ENCODE measurements around the gene RPS19.

The RPS19 gene

GRCh38 chr19:41907994-41908615 is 48.0 kb downstream of the RPS19 start:
- H3K4me3 ChIP-seq (ENCODE audit: control insufficient read depth, low read depth, low read length), result no peak overlapping the region
- no peak for TF ChIP-seq CTCF (conservative IDR thresholded peaks at IDR 0.05; ENCODE audit: control insufficient read depth, insufficient read depth, low read depth, low read length)
- no peak for DNase-seq (ENCODE audit: low read depth)

- H3K4me3 ChIP-seq (ENCODE audit: control insufficient read depth, low read depth, low read length), result no peak overlapping the region
- DNase-seq (ENCODE audit: low read depth), result no peak
- no peak for TF ChIP-seq CTCF (conservative IDR thresholded peaks at IDR 0.05; ENCODE audit: control insufficient read depth, insufficient read depth, low read depth, low read length)
Measured at GRCh38 chr19:41908724-41909464, 48.8 kb downstream of the RPS19 start.

GRCh38 chr19:41909706-41910105 is 49.7 kb downstream of the RPS19 start:
- DNase-seq (ENCODE audit: low read depth), result no peak
- no peak for TF ChIP-seq CTCF (conservative IDR thresholded peaks at IDR 0.05; ENCODE audit: control insufficient read depth, insufficient read depth, low read depth, low read length)
- no peak overlapping the region for H3K4me3 ChIP-seq (ENCODE audit: control insufficient read depth, low read depth, low read length)

GRCh38 chr19:41910240-41910991 is 50.4 kb downstream of the RPS19 start:
- H3K4me3 ChIP-seq (ENCODE audit: control insufficient read depth, low read depth, low read length), result no peak overlapping the region
- DNase-seq (ENCODE audit: low read depth), result no peak
- no peak for TF ChIP-seq CTCF (conservative IDR thresholded peaks at IDR 0.05; ENCODE audit: control insufficient read depth, insufficient read depth, low read depth, low read length)

GRCh38 chr19:41910992-41911888 is 51.2 kb downstream of the RPS19 start:
- no peak for TF ChIP-seq CTCF (conservative IDR thresholded peaks at IDR 0.05; ENCODE audit: control insufficient read depth, insufficient read depth, low read depth, low read length)
- no peak for DNase-seq (ENCODE audit: low read depth)
- H3K4me3 ChIP-seq (ENCODE audit: control insufficient read depth, low read depth, low read length), result no peak overlapping the region
